ENCODE results near the gene PDZD7.
A peak's percentile ranks its signal among the peaks of the same experiment; 100 is the strongest.

Gene PDZD7

GRCh38 chr10:100986952-100987684 lies 43.8 kb downstream of the PDZD7 start, which contains the start of the genes MRPL43 and TWNK:
TSS of gene MRPL43 (minus strand) at chr10:100987497. CDS start at chr10:100987443, 54 bp downstream.
TSS of gene TWNK (plus strand) at chr10:100987543. CDS start at chr10:100988211, 668 bp downstream.
- TF ChIP-seq ZC3H10 (CRISPR knock-in tag; IDR thresholded peaks at IDR 0.05) (no peak), PPARA (CRISPR knock-in tag; IDR thresholded peaks at IDR 0.05; ENCODE audit: borderline replicate concordance) (no peak), TSHZ2 (CRISPR knock-in tag; IDR thresholded peaks at IDR 0.05) (no peak), CSRNP3 (CRISPR knock-in tag; IDR thresholded peaks at IDR 0.05) (no peak), ZFP30 (CRISPR knock-in tag; IDR thresholded peaks at IDR 0.05) (no peak), ZNF70 (CRISPR knock-in tag; IDR thresholded peaks at IDR 0.05) (no peak), ZNF8 (CRISPR knock-in tag; IDR thresholded peaks at IDR 0.05) (no peak)
- peak; percentile 94 for ATAC-seq

GRCh38 chr10:100986623-100986951 lies 44.3 kb downstream of the PDZD7 start:
- TF ChIP-seq ZC3H10 (CRISPR knock-in tag; IDR thresholded peaks at IDR 0.05), result no peak
- TF ChIP-seq ZFP30 (CRISPR knock-in tag; IDR thresholded peaks at IDR 0.05), result no peak
- TF ChIP-seq RARB (CRISPR knock-in tag; IDR thresholded peaks at IDR 0.05), result no peak
- TF ChIP-seq CSRNP3 (CRISPR knock-in tag; IDR thresholded peaks at IDR 0.05), result no peak
- TF ChIP-seq ZFP3 (CRISPR knock-in tag; IDR thresholded peaks at IDR 0.05), result no peak
- TF ChIP-seq ISL1 (CRISPR knock-in tag; IDR thresholded peaks at IDR 0.05), result no peak
- no peak for TF ChIP-seq TOX (CRISPR knock-in tag; IDR thresholded peaks at IDR 0.05; ENCODE audit: borderline replicate concordance)
- ATAC-seq, result no peak; the same call in 2 of the 3 replicates

GRCh38 chr10:100985336-100985735 lies 45.6 kb downstream of the PDZD7 start:
- ATAC-seq, result no peak
- TF ChIP-seq BACH2 (CRISPR knock-in tag; IDR thresholded peaks at IDR 0.05; ENCODE audit: borderline replicate concordance), result no peak
- TF ChIP-seq ZFP30 (CRISPR knock-in tag; IDR thresholded peaks at IDR 0.05), result no peak
- TF ChIP-seq ZFP3 (CRISPR knock-in tag; IDR thresholded peaks at IDR 0.05), result no peak
- TF ChIP-seq SNAI2 (CRISPR knock-in tag; IDR thresholded peaks at IDR 0.05), result no peak
- TF ChIP-seq ZC3H10 (CRISPR knock-in tag; IDR thresholded peaks at IDR 0.05), result no peak
- TF ChIP-seq ESRRG (CRISPR knock-in tag; IDR thresholded peaks at IDR 0.05), result no peak

- no peak for ATAC-seq
- TF ChIP-seq ZC3H10 (CRISPR knock-in tag; IDR thresholded peaks at IDR 0.05) (no peak), ESRRG (CRISPR knock-in tag; IDR thresholded peaks at IDR 0.05) (no peak), BACH2 (CRISPR knock-in tag; IDR thresholded peaks at IDR 0.05; ENCODE audit: borderline replicate concordance) (no peak), TSHZ2 (CRISPR knock-in tag; IDR thresholded peaks at IDR 0.05) (no peak)
Measured at GRCh38 chr10:100984672-100985177, 46.2 kb downstream of the PDZD7 start.

Measured in SK-N-SH treated with all-trans-retinoic acid at 6 μM for 48 hours (cell line).